Endodermal cell (in vitro differentiated cells): ENCODE data around the gene ADSS2. TPM values are rescaled to one million over a fixed set of nuclear protein-coding genes. Genes with fewer than 3 reads are reported as not detected.

Source experiments
- DNase-seq: peaks from one replicate; pipeline ENCODE4 v3.0.0-alpha.2; 2017
- H3K27ac ChIP-seq: 2 replicates; pipeline ENCODE4 v1.5.1; 2013; ENCODE audit warnings: mild to moderate bottlenecking, low read depth, low read length, moderate library complexity
- H3K27me3 ChIP-seq: 2 replicates; pipeline ENCODE4 v1.6.1; 2013; ENCODE audit warnings: mild to moderate bottlenecking, low read length, moderate library complexity; ENCODE audit not compliant: insufficient read depth, control insufficient read depth, poor library complexity, severe bottlenecking
- H3K36me3 ChIP-seq: 2 replicates; pipeline ENCODE4 v1.7.0; 2013; ENCODE audit warnings: mild to moderate bottlenecking, low read length, moderate library complexity; ENCODE audit not compliant: control insufficient read depth, insufficient read depth
- H3K4me1 ChIP-seq: one replicate; pipeline ENCODE4 v1.7.0; 2013; ENCODE audit warnings: low read length; ENCODE audit not compliant: control insufficient read depth, insufficient read depth
- H3K4me3 ChIP-seq: 2 replicates; pipeline ENCODE4 v1.5.1; 2013; ENCODE audit warnings: mild to moderate bottlenecking, low read length, moderate library complexity
- H3K9ac ChIP-seq: 2 replicates; pipeline ENCODE4 v1.6.1; 2013; ENCODE audit warnings: mild to moderate bottlenecking, low read length, moderate library complexity; ENCODE audit not compliant: poor library complexity, severe bottlenecking; ENCODE audit errors: extremely low read depth
- H3K9me3 ChIP-seq: 2 replicates; pipeline ENCODE4 v1.6.1; 2013; ENCODE audit warnings: mild to moderate bottlenecking, low read length, moderate library complexity; ENCODE audit not compliant: control insufficient read depth
- H3K27ac Mint-ChIP-seq: 2 replicates; pipeline ENCODE4 v1.8.0; 2020; ENCODE audit warnings: mixed read lengths
- H3K27me3 Mint-ChIP-seq: 2 replicates; pipeline ENCODE4 v1.8.0; 2021; ENCODE audit warnings: mild to moderate bottlenecking, mixed read lengths; ENCODE audit not compliant: insufficient read depth
- H3K36me3 Mint-ChIP-seq: 2 replicates; pipeline ENCODE4 v1.8.0; 2020; ENCODE audit warnings: low read depth, mixed read lengths
- H3K4me1 Mint-ChIP-seq: 2 replicates; pipeline ENCODE4 v1.8.0; 2020; ENCODE audit warnings: mixed read lengths
- H3K4me3 Mint-ChIP-seq: 2 replicates; pipeline ENCODE4 v1.8.0; 2020; ENCODE audit warnings: mild to moderate bottlenecking, moderate library complexity, mixed read lengths
- H3K9me3 Mint-ChIP-seq: 2 replicates; pipeline ENCODE4 v1.8.0; 2020; ENCODE audit warnings: mild to moderate bottlenecking, mixed read lengths
- CTCF ChIP-seq: fragments of 200-600 bp; sonication (generic); conservative IDR thresholded peaks from 2 replicates; pipeline ENCODE4 v1.5.0; 2021; ENCODE audit warnings: antibody characterized with exemption, mild to moderate bottlenecking
- WGBS, 2 experiments: methylation state at CpG; one replicate each; pipeline versions ENCODE4 v1.1.5 to v1.1.7; 2013; ENCODE audit warnings: missing lambda C conversion rate in 2 of 2, mixed read lengths in 1 of 2; ENCODE audit not compliant: insufficient coverage in 1 of 2, insufficient read length in 1 of 2; 5-methylcytosine and 5-hydroxymethylcytosine counted together
- total RNA-seq, 2 donors: library from RNA; stranded (reverse); fragmentation: NEBNext Ultra II Directional in 1 of 2; extraction: Animal tissue kit (Norgen Biotek cat#: 25700) in 1 of 2; gene quantifications; 2 replicates in 1 of 2; 3 replicates in 1 of 2; pipeline ENCODE4 v1.2.1, GENCODE V29; 2021

Gene ADSS2
- total RNA-seq, 2 donors from 2014 or later: 45.9 to 50.2 TPM

GRCh38 chr1:244371242-244372141 lies 80.2 kb downstream of the ADSS2 start:
- H3K27ac ChIP-seq: no peak overlapping the region
- 92% methylated on average over 9 to 11 of the region's 11 CpGs for WGBS, 2 experiments
- H3K27ac Mint-ChIP-seq: peak overlapping the region; percentile 56

GRCh38 chr1:244370060-244370637 lies 81.6 kb downstream of the ADSS2 start:
- DNase-seq: no peak

More at GRCh38 chr1:244371242-244372141, 80.2 kb downstream of the ADSS2 start:
- Mint-ChIP-seq H3K9me3 (no peaks in the 10 kb centered on the region), H3K36me3 (no peaks in the 10 kb centered on the region), H3K4me3 (no peak overlapping the region), H3K4me1 (peaks cover 35% of the 10 kb centered on the region), H3K27me3 (no peaks in the 10 kb centered on the region)
- Histone ChIP-seq H3K36me3 (no peaks in the 10 kb centered on the region), H3K9me3 (no peaks in the 10 kb centered on the region), H3K4me1 (peaks cover 17% of the 10 kb centered on the region), H3K27me3 (no peaks in the 10 kb centered on the region), H3K9ac (no peak overlapping the region), H3K4me3 (no peak overlapping the region)
- no peak for DNase-seq
- TF ChIP-seq CTCF: no peak

More at GRCh38 chr1:244370060-244370637, 81.6 kb downstream of the ADSS2 start:
- TF ChIP-seq CTCF: no peak
- Histone ChIP-seq H3K4me1 (peaks cover 17% of the 10 kb centered on the region), H3K27ac (no peak overlapping the region), H3K27me3 (no peaks in the 10 kb centered on the region), H3K36me3 (no peaks in the 10 kb centered on the region), H3K9me3 (peaks cover 7% of the 10 kb centered on the region), H3K9ac (no peak overlapping the region), H3K4me3 (no peak overlapping the region)
- H3K27ac Mint-ChIP-seq: no peak overlapping the region
- peaks cover 35% of the 10 kb centered on the region for H3K4me1 Mint-ChIP-seq
- peaks cover 7% of the 10 kb centered on the region for H3K9me3 Mint-ChIP-seq
- no peak overlapping the region for H3K4me3 Mint-ChIP-seq
- 76 to 88% methylated on average over 7 to 8 of the region's 8 CpGs for WGBS, 2 experiments
- peaks cover 2% of the 10 kb centered on the region for H3K27me3 Mint-ChIP-seq
- peaks cover 2% of the 10 kb centered on the region for H3K36me3 Mint-ChIP-seq
